Mucosa of rectum (tissue), 2 donors: ENCODE measurements around the gene MAN2A1.

Source experiments
- H3K27ac ChIP-seq, 2 donors: one replicate each; pipeline ENCODE4 v1.7.0; 2013; ENCODE audit warnings: inconsistent platforms in 2 of 2, low read depth in 2 of 2, low read length in 2 of 2
- H3K27me3 ChIP-seq, 2 donors: one replicate each; pipeline ENCODE4 v1.7.0; 2013; ENCODE audit warnings: low read length in 2 of 2; ENCODE audit not compliant: control insufficient read depth in 2 of 2, insufficient read depth in 2 of 2
- H3K36me3 ChIP-seq, 2 donors: one replicate each; pipeline ENCODE4 v1.7.0; 2013; ENCODE audit warnings: low read length in 2 of 2; ENCODE audit not compliant: control insufficient read depth in 2 of 2, insufficient read depth in 2 of 2
- H3K4me1 ChIP-seq, 2 donors: one replicate each; pipeline ENCODE4 v1.7.0; 2013; ENCODE audit warnings: low read length in 2 of 2, mild to moderate bottlenecking in 1 of 2; ENCODE audit not compliant: control insufficient read depth in 2 of 2, insufficient read depth in 2 of 2
- H3K4me3 ChIP-seq, 2 donors: one replicate each; pipeline ENCODE4 v1.7.0; 2013; ENCODE audit warnings: low read length in 2 of 2
- H3K9ac ChIP-seq, 2 donors: one replicate each; pipeline ENCODE4 v1.7.0; 2013; ENCODE audit warnings: low read length in 2 of 2, low read depth in 1 of 2, mild to moderate bottlenecking in 1 of 2
- H3K9me3 ChIP-seq, 2 donors: one replicate each; pipeline ENCODE4 v1.7.0; 2013; ENCODE audit warnings: low read length in 2 of 2; ENCODE audit not compliant: control insufficient read depth in 2 of 2
- donor health status: healthy.
- donor health status: Normal muscosa, but diverticular disease.

MAN2A1 gene

DNA sequence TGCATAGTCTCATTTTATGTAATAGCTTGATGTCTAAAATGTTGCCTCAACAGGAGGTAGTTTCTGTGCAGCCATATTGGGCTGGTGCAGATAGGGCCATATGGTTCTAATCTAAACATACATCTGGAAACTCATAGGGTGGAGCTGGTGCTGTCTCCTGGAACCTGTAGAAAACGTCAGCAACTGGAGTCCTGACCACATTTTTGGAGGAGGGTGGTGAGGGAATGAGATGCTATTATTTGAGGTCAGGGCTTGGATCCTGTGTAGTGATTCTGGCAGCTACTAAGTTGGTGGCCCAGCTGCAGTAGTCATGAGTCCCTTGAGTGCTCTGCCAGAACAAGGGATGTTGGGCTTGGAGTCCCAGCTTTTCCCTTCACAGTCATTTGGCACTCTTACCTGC, 14.1 kb downstream of the MAN2A1 start:
- H3K9me3 ChIP-seq: no peaks in the 10 kb centered on the region
- H3K27ac ChIP-seq: no peak overlapping the region
- H3K9ac ChIP-seq: no peak overlapping the region
- no peaks in the 10 kb centered on the region for H3K27me3 ChIP-seq
- no peak overlapping the region for H3K4me3 ChIP-seq
- peaks cover 5% of the 10 kb centered on the region in 2 donors for H3K4me1 ChIP-seq
- H3K36me3 ChIP-seq: no peaks in the 10 kb centered on the region

DNA sequence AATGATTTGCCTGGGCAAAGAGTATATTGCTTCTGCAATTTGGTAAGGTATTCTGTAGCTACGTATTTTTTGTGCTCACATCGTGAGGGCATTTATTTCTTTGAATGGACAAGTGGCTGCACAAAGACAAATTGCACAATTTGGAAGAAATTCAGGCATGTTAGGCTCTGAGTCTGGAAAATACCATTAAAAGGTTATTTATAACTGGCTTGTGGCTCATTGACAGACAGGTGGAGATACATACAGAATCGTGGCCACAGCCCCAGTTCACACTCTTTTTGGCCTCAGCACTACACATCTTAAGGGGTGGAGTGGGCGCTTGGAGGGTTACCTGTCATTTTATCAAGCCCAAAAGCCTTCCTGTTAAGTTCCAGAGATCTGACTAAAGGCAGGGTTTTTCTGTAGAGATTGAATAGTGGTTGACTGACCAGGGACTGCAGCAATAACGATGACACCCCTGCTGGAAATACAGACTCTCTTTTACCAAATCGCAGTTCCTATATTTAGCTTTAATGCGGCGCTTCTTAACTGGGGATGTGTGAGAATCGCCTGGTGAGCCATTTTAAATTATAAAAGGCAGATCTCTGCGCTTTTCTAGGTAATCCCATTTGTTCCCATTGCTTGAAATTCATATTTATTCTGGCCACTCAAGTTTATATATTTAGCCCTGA, 14.7 kb downstream of the MAN2A1 start:
- Histone ChIP-seq H3K27ac (no peak overlapping the region), H3K36me3 (no peaks in the 10 kb centered on the region), H3K4me3 (no peak overlapping the region)

DNA sequence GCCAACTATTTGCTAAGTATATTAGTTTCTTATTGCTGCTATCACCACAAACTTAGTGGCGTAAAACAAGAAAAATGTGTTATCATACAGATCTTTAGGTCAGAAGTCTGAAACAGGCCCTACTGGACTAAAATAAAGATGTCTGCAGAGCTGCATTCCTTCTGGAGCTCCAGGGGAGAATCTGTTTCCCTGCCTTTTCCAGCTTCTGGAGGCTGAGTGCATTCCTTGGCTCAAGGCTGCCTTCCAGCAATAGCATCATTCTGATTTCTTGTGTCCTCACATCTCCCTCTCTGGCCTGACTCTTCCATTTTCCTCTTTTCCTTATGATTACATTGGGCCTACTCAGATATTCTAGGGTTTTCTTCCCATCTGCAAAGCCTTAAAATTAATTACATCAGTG, 15.9 kb downstream of the MAN2A1 start:
- Histone ChIP-seq H3K27me3 (no peaks in the 10 kb centered on the region), H3K9me3 (no peaks in the 10 kb centered on the region), H3K36me3 (no peaks in the 10 kb centered on the region), H3K9ac (no peak overlapping the region), H3K4me1 (peaks cover 5% of the 10 kb centered on the region in 2 donors), H3K27ac (no peak overlapping the region), H3K4me3 (no peak overlapping the region)

More for the DNA sequence above, 14.7 kb downstream of the MAN2A1 start:
- no peaks in the 10 kb centered on the region for H3K9me3 ChIP-seq
- H3K27me3 ChIP-seq: no peaks in the 10 kb centered on the region
- H3K9ac ChIP-seq: no peak overlapping the region
- peaks cover 5% of the 10 kb centered on the region in 2 donors for H3K4me1 ChIP-seq

DNA sequence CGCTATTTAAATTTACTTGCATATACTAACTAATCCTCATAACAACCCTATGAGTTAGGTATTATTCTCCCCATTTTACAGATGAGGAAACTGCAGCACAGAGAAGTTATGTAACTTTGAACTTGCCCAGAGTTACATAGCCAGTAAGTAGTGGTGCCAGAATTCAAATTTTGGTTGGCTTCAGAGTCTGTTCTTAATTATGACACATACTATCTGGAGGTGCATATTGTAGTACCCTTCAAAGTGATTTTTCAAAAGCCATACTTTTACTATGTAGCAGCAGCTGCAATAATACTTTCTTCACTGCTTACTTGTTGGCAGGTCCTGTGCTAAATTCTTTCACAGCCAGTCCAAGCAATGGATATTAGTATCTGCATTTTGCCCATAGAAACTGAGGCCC, 16.4 kb downstream of the MAN2A1 start:
- peaks cover 5% of the 10 kb centered on the region in 2 donors for H3K4me1 ChIP-seq
- no peak overlapping the region for H3K27ac ChIP-seq
- H3K27me3 ChIP-seq: no peaks in the 10 kb centered on the region
- no peaks in the 10 kb centered on the region for H3K36me3 ChIP-seq
- H3K9ac ChIP-seq: no peak overlapping the region
- no peaks in the 10 kb centered on the region for H3K9me3 ChIP-seq
- no peak overlapping the region for H3K4me3 ChIP-seq

DNA sequence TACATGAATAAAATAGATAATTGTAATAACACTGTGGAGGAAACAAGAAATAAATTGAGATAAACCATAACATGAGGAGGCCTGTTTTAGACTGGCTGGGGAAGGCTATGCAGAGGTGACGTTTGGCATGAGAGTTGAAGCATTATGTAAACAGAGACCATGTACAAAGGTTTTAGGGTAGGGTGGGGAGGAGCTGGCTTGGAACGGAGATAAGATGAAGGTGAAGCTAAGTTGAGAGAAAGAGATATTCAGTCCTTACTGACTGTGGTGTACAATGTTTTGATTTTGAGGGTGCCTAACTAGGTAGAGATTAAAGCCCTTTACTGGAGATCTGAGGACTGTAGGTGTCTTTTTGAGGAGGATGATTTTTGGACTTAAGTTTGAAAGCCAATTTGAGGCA, 17.8 kb downstream of the MAN2A1 start:
- Histone ChIP-seq H3K9ac (no peak overlapping the region), H3K4me1 (peaks cover 5% of the 10 kb centered on the region in 2 donors), H3K36me3 (no peaks in the 10 kb centered on the region), H3K27me3 (no peaks in the 10 kb centered on the region), H3K4me3 (no peak overlapping the region), H3K9me3 (no peaks in the 10 kb centered on the region), H3K27ac (peak overlapping the region in 1 of 2 donors; percentile 35)

DNA sequence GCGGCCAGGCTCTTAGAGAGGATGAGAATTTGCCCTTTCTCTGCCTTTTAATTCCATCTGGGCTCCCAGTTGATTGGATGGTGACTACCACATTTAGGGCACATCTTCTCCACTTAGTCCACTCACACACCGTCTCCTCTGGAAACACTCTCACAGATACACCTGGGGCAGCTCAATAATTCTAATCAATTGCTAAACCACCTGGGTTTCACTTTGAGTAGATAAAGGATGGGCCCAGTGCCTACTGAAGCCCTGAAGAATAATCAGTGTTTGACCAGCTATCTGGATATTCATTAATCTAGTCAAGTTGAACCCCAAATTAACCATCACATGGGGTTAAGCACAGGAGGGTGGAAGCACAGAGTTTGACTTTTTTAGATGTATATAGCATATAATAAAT, 19.1 kb downstream of the MAN2A1 start:
- Histone ChIP-seq H3K36me3 (no peaks in the 10 kb centered on the region), H3K4me1 (peaks cover 5% of the 10 kb centered on the region in 2 donors), H3K9me3 (no peaks in the 10 kb centered on the region), H3K4me3 (no peak overlapping the region), H3K27ac (no peak overlapping the region), H3K9ac (no peak overlapping the region), H3K27me3 (no peaks in the 10 kb centered on the region)

DNA sequence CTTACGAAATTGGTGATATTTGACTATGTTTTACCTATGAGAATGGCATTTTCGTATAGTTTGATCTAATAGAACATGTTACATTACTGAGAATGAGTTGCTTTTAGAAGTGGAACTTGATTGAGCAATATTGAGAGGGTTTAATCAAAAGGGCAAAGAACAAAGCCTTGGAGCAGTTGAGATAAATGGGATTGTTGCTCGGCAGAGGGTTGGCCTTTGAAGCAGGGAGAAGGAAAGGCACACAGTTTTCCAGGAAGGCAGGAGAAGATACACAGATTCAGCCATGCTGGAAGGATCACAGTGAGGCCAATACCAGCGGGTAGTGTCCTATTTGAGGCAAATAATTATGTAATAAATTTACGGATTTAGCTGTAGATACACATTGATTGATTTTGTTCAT, 19.5 kb downstream of the MAN2A1 start:
- peaks cover 5% of the 10 kb centered on the region in 2 donors for H3K4me1 ChIP-seq
- H3K36me3 ChIP-seq: no peaks in the 10 kb centered on the region
- no peak overlapping the region for H3K27ac ChIP-seq
- H3K9ac ChIP-seq: no peak overlapping the region
- H3K27me3 ChIP-seq: no peaks in the 10 kb centered on the region
- no peaks in the 10 kb centered on the region for H3K9me3 ChIP-seq
- no peak overlapping the region for H3K4me3 ChIP-seq

DNA sequence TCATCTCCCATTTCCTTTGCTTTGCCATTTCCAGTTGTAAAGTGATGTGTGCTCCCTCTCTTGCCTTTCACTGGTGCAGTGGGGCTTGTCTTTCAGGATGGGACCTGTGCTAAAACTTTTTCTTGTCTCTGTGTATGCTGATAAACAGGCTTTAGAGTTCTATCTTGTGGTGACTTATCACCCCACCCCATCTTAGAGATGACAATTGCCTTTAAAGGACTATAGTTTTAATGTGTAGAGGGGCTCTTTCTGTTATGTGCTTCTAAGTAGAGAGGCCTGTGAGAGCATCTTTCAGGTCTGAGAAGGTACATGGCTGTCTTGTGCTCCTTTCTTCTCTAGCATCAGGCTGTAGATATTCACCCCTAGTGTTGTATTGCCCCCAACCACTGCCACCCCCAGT, 21.9 kb downstream of the MAN2A1 start:
- no peak overlapping the region for H3K9ac ChIP-seq
- H3K27me3 ChIP-seq: no peaks in the 10 kb centered on the region
- H3K27ac ChIP-seq: no peak overlapping the region
- no peak overlapping the region for H3K4me3 ChIP-seq
- H3K36me3 ChIP-seq: peaks cover 3 to 6% of the 10 kb centered on the region in 2 donors
- H3K4me1 ChIP-seq: peaks cover 5% of the 10 kb centered on the region in 2 donors
- no peaks in the 10 kb centered on the region for H3K9me3 ChIP-seq

DNA sequence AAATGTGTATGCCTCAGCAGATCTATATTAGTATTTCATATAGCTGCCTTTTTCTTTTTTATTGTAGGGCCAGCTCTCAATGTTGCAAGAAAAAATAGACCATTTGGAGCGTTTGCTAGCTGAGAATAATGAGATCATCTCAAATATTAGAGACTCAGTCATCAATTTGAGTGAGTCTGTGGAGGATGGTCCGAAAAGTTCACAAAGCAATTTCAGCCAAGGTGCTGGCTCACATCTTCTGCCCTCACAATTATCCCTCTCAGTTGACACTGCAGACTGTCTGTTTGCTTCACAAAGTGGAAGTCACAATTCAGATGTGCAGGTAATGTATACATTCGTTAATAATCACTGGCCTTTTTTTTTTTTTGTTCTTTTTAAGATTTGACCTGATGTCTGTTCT, 23.7 kb downstream of the MAN2A1 start:
- Histone ChIP-seq H3K36me3 (peaks cover 3 to 12% of the 10 kb centered on the region in 2 donors), H3K27ac (no peak overlapping the region), H3K9me3 (no peaks in the 10 kb centered on the region), H3K4me3 (no peak overlapping the region), H3K27me3 (no peaks in the 10 kb centered on the region), H3K4me1 (no peaks in the 10 kb centered on the region), H3K9ac (no peak overlapping the region)

DNA sequence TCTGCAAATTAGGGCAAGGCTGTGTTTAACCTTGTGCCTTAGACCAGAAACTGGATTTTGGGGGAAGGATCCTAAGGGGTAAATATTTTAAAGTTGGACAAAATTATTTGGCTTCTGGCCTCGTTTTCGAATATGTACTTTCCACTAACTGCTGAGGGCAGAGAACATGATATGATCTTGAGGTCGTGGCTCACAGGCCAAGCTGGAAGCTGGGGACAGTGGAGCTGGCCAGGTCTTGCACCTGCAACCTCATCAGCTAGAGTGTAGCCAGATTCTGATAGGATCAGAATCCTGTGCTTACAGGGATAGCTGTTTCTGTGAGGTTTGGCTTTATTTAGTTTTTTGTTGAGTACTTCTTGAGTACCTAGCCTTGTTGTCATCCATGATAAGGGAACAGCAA, 24.9 kb downstream of the MAN2A1 start:
- Histone ChIP-seq H3K36me3 (peaks cover 3 to 12% of the 10 kb centered on the region in 2 donors), H3K9me3 (no peaks in the 10 kb centered on the region), H3K27ac (no peak overlapping the region), H3K4me3 (no peak overlapping the region), H3K4me1 (no peaks in the 10 kb centered on the region), H3K27me3 (no peaks in the 10 kb centered on the region), H3K9ac (no peak overlapping the region)
